DND-41 (cell line): ENCODE measurements around the gene RPS27L.
"Not testable (repeated sequence)": the region's sequence is repeated elsewhere in the genome, so short reads cannot be mapped to it uniquely, and the experiment has no call there.

ENCODE experiments used
- ATAC-seq: fragments of 200-7000 bp; cut with Tn5 transposase; 3 replicates; pipeline ENCODE4 v1.9.1; 2021; ENCODE audit warnings: low read depth; ENCODE audit not compliant: insufficient read depth
- DNase-seq: peaks from one replicate; pipeline ENCODE4 v3.0.0-alpha.2; 2020
- H2AFZ ChIP-seq: 2 replicates; pipeline ENCODE4 v1.6.0; 2012; ENCODE audit warnings: low read depth, low read length
- H3K27ac ChIP-seq: 2 replicates; pipeline ENCODE4 v1.5.1; 2012; ENCODE audit warnings: low read length, inconsistent platforms
- H3K27me3 ChIP-seq: fragments of 200-600 bp; sonication (generic); 2 replicates; pipeline ENCODE4 v1.6.0; 2012; ENCODE audit warnings: low read length, mild to moderate bottlenecking, inconsistent platforms; ENCODE audit not compliant: insufficient read depth, poor library complexity
- H3K36me3 ChIP-seq: 2 replicates; pipeline ENCODE4 v1.5.1; 2012; ENCODE audit warnings: low read length, inconsistent platforms; ENCODE audit not compliant: insufficient read depth
- H3K4me1 ChIP-seq: 2 replicates; pipeline ENCODE4 v1.5.1; 2012; ENCODE audit warnings: mild to moderate bottlenecking, low read length; ENCODE audit not compliant: insufficient read depth
- H3K4me2 ChIP-seq: 2 replicates; pipeline ENCODE4 v1.6.0; 2012; ENCODE audit warnings: mild to moderate bottlenecking, moderate library complexity, low read length, inconsistent platforms; ENCODE audit not compliant: insufficient read depth
- H3K4me3 ChIP-seq, 2 experiments: fragments of 200-600 bp in 1 of 2; shearing (Covaris generic) in 1 of 2; 2 replicates each; pipeline ENCODE4 v1.5.1; 2012 to 2016; ENCODE audit warnings: inconsistent platforms in 2 of 2, low read length in 2 of 2, mild to moderate bottlenecking in 2 of 2, low read depth in 1 of 2, moderate library complexity in 1 of 2
- H3K79me2 ChIP-seq: 2 replicates; pipeline ENCODE4 v1.6.0; 2012; ENCODE audit warnings: low read length, inconsistent platforms; ENCODE audit not compliant: insufficient read depth
- H3K9ac ChIP-seq: 2 replicates; pipeline ENCODE4 v1.6.0; 2012; ENCODE audit warnings: low read depth, mild to moderate bottlenecking, inconsistent platforms, low read length, moderate library complexity
- H3K9me3 ChIP-seq: 2 replicates; pipeline ENCODE4 v1.5.1; 2012; ENCODE audit warnings: low read length, moderate library complexity, mild to moderate bottlenecking, inconsistent platforms; ENCODE audit not compliant: insufficient read depth, severe bottlenecking
- H4K20me1 ChIP-seq: 2 replicates; pipeline ENCODE4 v1.6.0; 2012; ENCODE audit warnings: low read length; ENCODE audit not compliant: insufficient read depth
- CTCF ChIP-seq: IDR thresholded peaks from 2 replicates; pipeline ENCODE4 v1.5.1; 2012; ENCODE audit warnings: borderline replicate concordance, low read length, moderate library complexity, mild to moderate bottlenecking; ENCODE audit not compliant: poor library complexity, severe bottlenecking; ENCODE audit errors: extremely low read depth
- EZH2 ChIP-seq: IDR thresholded peaks from 3 replicates; pipeline ENCODE4 v1.6.1; 2012; ENCODE audit warnings: borderline replicate concordance, low read depth, mild to moderate bottlenecking, moderate library complexity, low read length, inconsistent platforms; ENCODE audit not compliant: severe bottlenecking

Gene RPS27L

GRCh38 chr15:63109498-63109897 is 47.8 kb downstream of the RPS27L start:
- Histone ChIP-seq H3K9me3 (no peaks in the 10 kb centered on the region), H3K9ac (no peak overlapping the region), H3K4me1 (no peaks in the 10 kb centered on the region), H3K27ac (no peak overlapping the region), H3K4me2 (no peak overlapping the region), H3K79me2 (no peaks in the 10 kb centered on the region), H3K4me3 (no peak overlapping the region), H3K27me3 (no peaks in the 10 kb centered on the region), H2AFZ (no peak overlapping the region), H3K36me3 (no peaks in the 10 kb centered on the region), H4K20me1 (no peaks in the 10 kb centered on the region)
- ATAC-seq (no peak), DNase-seq (no peak)
- TF ChIP-seq EZH2 (no peak), CTCF (no peak)

GRCh38 chr15:63107895-63108546 is 49.3 kb downstream of the RPS27L start:
- no peak for TF ChIP-seq CTCF
- no peak for TF ChIP-seq EZH2
- no peaks in the 10 kb centered on the region for H3K79me2 ChIP-seq
- no peaks in the 10 kb centered on the region for H3K9me3 ChIP-seq
- no peak overlapping the region for H3K4me2 ChIP-seq
- H4K20me1 ChIP-seq = no peaks in the 10 kb centered on the region
- no peaks in the 10 kb centered on the region for H3K36me3 ChIP-seq
- H3K9ac ChIP-seq = no peak overlapping the region
- no peaks in the 10 kb centered on the region for H3K4me1 ChIP-seq
- ATAC-seq (no peak), DNase-seq (no peak)
- H3K4me3 ChIP-seq = no peak overlapping the region
- no peaks in the 10 kb centered on the region for H3K27me3 ChIP-seq
- no peak overlapping the region for H3K27ac ChIP-seq
- H2AFZ ChIP-seq = no peak overlapping the region

- not testable (repeated sequence) for H2AFZ ChIP-seq, H3K27me3 ChIP-seq, DNase-seq, ATAC-seq, H3K4me2 ChIP-seq, H3K4me1 ChIP-seq, H3K4me3 ChIP-seq, H3K9ac ChIP-seq, H3K9me3 ChIP-seq, H3K36me3 ChIP-seq, H3K27ac ChIP-seq, H4K20me1 ChIP-seq, H3K79me2 ChIP-seq
Observed at GRCh38 chr15:63105354-63105753, 51.9 kb downstream of the RPS27L start.

- H3K4me1 ChIP-seq = no peaks in the 10 kb centered on the region
- H2AFZ ChIP-seq = no peak overlapping the region
- no peak overlapping the region for H3K4me3 ChIP-seq
- H3K27me3 ChIP-seq = no peaks in the 10 kb centered on the region
- H3K27ac ChIP-seq = no peak overlapping the region
- H3K36me3 ChIP-seq = no peaks in the 10 kb centered on the region
- no peak overlapping the region for H3K9ac ChIP-seq
- no peak for TF ChIP-seq EZH2
- no peaks in the 10 kb centered on the region for H3K79me2 ChIP-seq
- H3K9me3 ChIP-seq = no peaks in the 10 kb centered on the region
- DNase-seq (no peak), ATAC-seq (no peak)
- H4K20me1 ChIP-seq = no peaks in the 10 kb centered on the region
- no peak overlapping the region for H3K4me2 ChIP-seq
Observed at GRCh38 chr15:63104727-63105126, 52.5 kb downstream of the RPS27L start.
